NCI-H1417 treated with DMSO at 0.1 percent for 48 hours (cell line): ENCODE measurements around the gene RNF167.
"Not testable (repeated sequence)": the region's sequence is repeated elsewhere in the genome, so short reads cannot be mapped to it uniquely, and the experiment has no call there.

Source experiments
- DNase-seq: peaks from one replicate; lab custom pipeline; 2025; lab: John Stamatoyannopoulos, UW

Gene RNF167

GRCh38 chr17:4902540-4902939 lies 37.5 kb upstream of the RNF167 start:
- no peak for DNase-seq

GRCh38 chr17:4903051-4903818 lies 36.8 kb upstream of the RNF167 start, which contains the start of gene CHRNE:
Gene CHRNE (minus strand): TSS chr17:4903098. CDS start chr17:4903063, 35 bp downstream.
- no peak for DNase-seq

- DNase-seq = not testable (repeated sequence)
Measured at GRCh38 chr17:4906642-4907041, 33.4 kb upstream of the RNF167 start.

GRCh38 chr17:4908301-4908700 lies 31.8 kb upstream of the RNF167 start:
- DNase-seq = no peak

- DNase-seq = peak; percentile 36
Measured at GRCh38 chr17:4908711-4909496, 31.2 kb upstream of the RNF167 start.

- no peak for DNase-seq
Measured at GRCh38 chr17:4913994-4914393, 26.1 kb upstream of the RNF167 start.

- not testable (repeated sequence) for DNase-seq
Measured at GRCh38 chr17:4914551-4914950, 25.5 kb upstream of the RNF167 start.

GRCh38 chr17:4919511-4920047 lies 20.5 kb upstream of the RNF167 start:
- no peak for DNase-seq

- DNase-seq = no peak
Measured at GRCh38 chr17:4920351-4921048, 19.6 kb upstream of the RNF167 start.

- no peak for DNase-seq
Measured at GRCh38 chr17:4921320-4921719, 18.7 kb upstream of the RNF167 start.

GRCh38 chr17:4926577-4927335 lies 13.3 kb upstream of the RNF167 start:
- DNase-seq = not testable (repeated sequence)

GRCh38 chr17:4928881-4929280 lies 11.2 kb upstream of the RNF167 start:
- DNase-seq = no peak

- DNase-seq = no peak
Measured at GRCh38 chr17:4931963-4932362, 8.1 kb upstream of the RNF167 start, which contains the start of gene GP1BA. Gene GP1BA (plus strand): TSS chr17:4932277. CDS start chr17:4932605, 328 bp downstream.

GRCh38 chr17:4932756-4933155 lies 7.3 kb upstream of the RNF167 start:
- no peak for DNase-seq

- DNase-seq = no peak
Measured at GRCh38 chr17:4933646-4934045, 6.4 kb upstream of the RNF167 start.

- DNase-seq = no peak
Measured at GRCh38 chr17:4934173-4934979, 5.7 kb upstream of the RNF167 start.

GRCh38 chr17:4935650-4936049 lies 4.4 kb upstream of the RNF167 start:
- DNase-seq = no peak

GRCh38 chr17:4936436-4936835 lies 3.6 kb upstream of the RNF167 start:
- no peak for DNase-seq

GRCh38 chr17:4937553-4937952 lies 2.5 kb upstream of the RNF167 start:
- DNase-seq = no peak

- no peak for DNase-seq
Measured at GRCh38 chr17:4938069-4938491, 2.0 kb upstream of the RNF167 start.
